WTC11 (cell line): Measurements from ENCODE around the gene LOC101059915.

Source experiments
- ATAC-seq: fragments of 200-7000 bp; cut with Tn5 transposase; 2 replicates; pipeline ENCODE4 v1.10.0; 2021; ENCODE audit warnings: mild to moderate bottlenecking, moderate library complexity
- CTCF ChIA-PET: fragments of 300-600 bp; sonication (Branson Sonifier 250); formaldehyde crosslinking; loops from one replicate; lab custom pipeline; 2021; ENCODE audit warnings: antibody characterized with exemption; lab: Charles Lee
- POLR2A ChIA-PET: fragments of 350-600 bp; sonication (Branson Sonifier 250); formaldehyde crosslinking; loops from one replicate; lab custom pipeline; 2021; ENCODE audit warnings: antibody characterized with exemption; lab: Charles Lee
- DNase-seq: peaks from one replicate; pipeline ENCODE4 v3.0.0; 2021; ENCODE audit warnings: low spot score
- H3K27ac Mint-ChIP-seq: 2 replicates; pipeline ENCODE4 v1.8.0; 2021; ENCODE audit warnings: mixed read lengths
- H3K27me3 Mint-ChIP-seq: 2 replicates; pipeline ENCODE4 v1.8.0; 2021; ENCODE audit warnings: low read depth, mild to moderate bottlenecking, moderate library complexity, mixed read lengths
- H3K36me3 Mint-ChIP-seq: 2 replicates; pipeline ENCODE4 v1.8.0; 2021; ENCODE audit warnings: mixed read lengths
- H3K4me1 Mint-ChIP-seq: 2 replicates; pipeline ENCODE4 v1.8.0; 2022; ENCODE audit warnings: mixed read lengths
- H3K4me3 Mint-ChIP-seq: 2 replicates; pipeline ENCODE4 v1.8.0; 2021; ENCODE audit warnings: mild to moderate bottlenecking, moderate library complexity, mixed read lengths
- H3K9me3 Mint-ChIP-seq: 2 replicates; pipeline ENCODE4 v1.8.0; 2021; ENCODE audit warnings: mixed read lengths
- CBFB ChIP-seq: sonication (generic); formaldehyde crosslinking; IDR thresholded peaks from 2 replicates; pipeline ENCODE4 v1.8.1; 2022; ENCODE audit warnings: mild to moderate bottlenecking, low read depth, missing genetic modification reagents
- IRF2 ChIP-seq: sonication (generic); formaldehyde crosslinking; IDR thresholded peaks from 2 replicates; pipeline ENCODE4 v1.8.0; 2022; ENCODE audit warnings: low read depth, missing genetic modification reagents, borderline replicate concordance
- NR1H2 ChIP-seq: sonication (generic); formaldehyde crosslinking; IDR thresholded peaks from 2 replicates; pipeline ENCODE4 v1.9.0; 2021; ENCODE audit warnings: mild to moderate bottlenecking, moderate library complexity, missing genetic modification reagents
- PRRX2 ChIP-seq: fragments of 250-450 bp; sonication (Bioruptor Pico); IDR thresholded peaks from 2 replicates; pipeline ENCODE4 v1.8.0; 2021; ENCODE audit warnings: mild to moderate bottlenecking
- SP1 ChIP-seq: sonication (generic); formaldehyde crosslinking; conservative IDR thresholded peaks from 2 replicates; pipeline ENCODE4 v1.8.1; 2022; ENCODE audit warnings: missing genetic modification reagents
- TEAD1 ChIP-seq: sonication (generic); formaldehyde crosslinking; IDR thresholded peaks from 2 replicates; pipeline ENCODE4 v1.8.0; 2022; ENCODE audit warnings: mild to moderate bottlenecking, missing genetic modification reagents
- TEAD4 ChIP-seq: sonication (generic); formaldehyde crosslinking; IDR thresholded peaks from 2 replicates; pipeline ENCODE4 v1.8.0; 2022; ENCODE audit warnings: mild to moderate bottlenecking, missing genetic modification reagents
- ZNF263 ChIP-seq: sonication (generic); formaldehyde crosslinking; IDR thresholded peaks from 2 replicates; pipeline ENCODE4 v1.8.1; 2022; ENCODE audit warnings: low read depth, mild to moderate bottlenecking, moderate library complexity, missing genetic modification reagents
- ZNF396 ChIP-seq: fragments of 250-450 bp; sonication (Bioruptor Pico); IDR thresholded peaks from 2 replicates; pipeline ENCODE4 v1.8.0; 2021; ENCODE audit warnings: mild to moderate bottlenecking, moderate library complexity, borderline replicate concordance
- TF ChIP-seq, protein P1 (sequence below): sonication (generic); formaldehyde crosslinking; IDR thresholded peaks from 2 replicates; pipeline ENCODE4 v1.8.1; 2022; ENCODE audit warnings: mild to moderate bottlenecking, missing genetic modification reagents, moderate library complexity, borderline replicate concordance
- TF ChIP-seq, protein P2 (sequence below): fragments of 250-450 bp; sonication (Bioruptor Pico); IDR thresholded peaks from 2 replicates; pipeline ENCODE4 v1.8.0; 2021; ENCODE audit warnings: mild to moderate bottlenecking
- TF ChIP-seq, protein P3 (sequence below): sonication (generic); formaldehyde crosslinking; IDR thresholded peaks from 2 replicates; pipeline ENCODE4 v1.8.0; 2022; ENCODE audit warnings: mild to moderate bottlenecking, missing genetic modification reagents
- TF ChIP-seq, protein P4 (sequence below): sonication (generic); formaldehyde crosslinking; IDR thresholded peaks from 2 replicates; pipeline ENCODE4 v1.8.0; 2023; ENCODE audit warnings: mild to moderate bottlenecking, missing genetic modification reagents
- TF ChIP-seq, protein P5 (sequence below): fragments of 250-450 bp; sonication (Bioruptor Pico); IDR thresholded peaks from 2 replicates; pipeline ENCODE4 v1.9.0; 2021; ENCODE audit warnings: mild to moderate bottlenecking
- TF ChIP-seq, protein P6 (sequence below): sonication (generic); formaldehyde crosslinking; IDR thresholded peaks from 2 replicates; pipeline ENCODE4 v1.8.1; 2023; ENCODE audit warnings: mild to moderate bottlenecking, missing genetic modification reagents, borderline replicate concordance

LOC101059915 gene

DNA sequence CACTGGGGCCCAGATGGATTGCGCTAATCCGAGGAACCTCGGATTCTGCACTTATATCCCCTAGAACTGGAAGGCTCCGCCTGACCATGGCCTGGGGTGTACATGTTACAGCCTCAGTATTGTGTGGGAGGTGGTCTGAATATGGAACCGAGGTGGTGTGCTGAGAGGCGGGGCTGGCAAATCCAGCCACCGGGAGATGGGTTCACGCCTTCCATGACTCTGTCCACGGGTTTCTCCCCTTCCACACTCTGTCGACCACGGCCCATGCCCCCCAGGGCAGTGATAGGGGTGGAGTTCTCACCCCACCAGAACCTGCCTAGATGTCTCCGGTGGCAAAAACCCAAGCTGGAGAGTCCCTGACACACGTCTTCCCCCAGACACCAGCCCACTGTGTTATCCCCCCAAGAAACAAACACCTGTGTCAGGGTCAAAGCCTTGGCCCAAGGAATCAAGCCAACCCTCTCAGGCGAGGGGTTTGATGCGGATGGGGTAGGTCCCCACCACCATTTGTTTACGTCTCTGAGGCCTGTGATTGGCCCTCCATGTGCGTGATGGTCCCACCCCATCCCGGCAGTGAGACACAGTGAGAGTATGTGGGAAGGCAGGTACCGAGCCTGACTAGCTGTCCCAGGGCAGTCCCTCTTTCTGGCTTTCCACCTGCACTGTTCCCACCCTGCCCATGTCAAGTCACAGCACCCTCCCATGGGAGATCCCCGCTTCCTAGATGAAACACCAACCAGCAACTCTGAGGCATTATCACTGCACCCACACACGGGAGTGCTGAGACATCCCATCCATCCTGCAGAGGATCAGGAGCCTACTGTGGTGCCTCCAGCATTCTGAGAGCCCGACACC is 6.6 kb upstream of the LOC101059915 start:
- ATAC-seq = no peak
- Mint-ChIP-seq H3K27me3 (no peaks in the 10 kb centered on the region; the same call in 1 of the 2 replicates), H3K9me3 (peaks cover 8% of the 10 kb centered on the region), H3K27ac (no peak overlapping the region), H3K4me3 (no peak overlapping the region), H3K36me3 (no peaks in the 10 kb centered on the region), H3K4me1 (0 out of 2 replicates have a peak, but pooled peaks cover 2% of the 10 kb centered on the region)
- DNase-seq = no peak
- no peak for TF ChIP-seq CBFB (CRISPR knock-in tag)
- TF ChIP-seq, protein P1, sequence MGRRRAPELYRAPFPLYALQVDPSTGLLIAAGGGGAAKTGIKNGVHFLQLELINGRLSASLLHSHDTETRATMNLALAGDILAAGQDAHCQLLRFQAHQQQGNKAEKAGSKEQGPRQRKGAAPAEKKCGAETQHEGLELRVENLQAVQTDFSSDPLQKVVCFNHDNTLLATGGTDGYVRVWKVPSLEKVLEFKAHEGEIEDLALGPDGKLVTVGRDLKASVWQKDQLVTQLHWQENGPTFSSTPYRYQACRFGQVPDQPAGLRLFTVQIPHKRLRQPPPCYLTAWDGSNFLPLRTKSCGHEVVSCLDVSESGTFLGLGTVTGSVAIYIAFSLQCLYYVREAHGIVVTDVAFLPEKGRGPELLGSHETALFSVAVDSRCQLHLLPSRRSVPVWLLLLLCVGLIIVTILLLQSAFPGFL = no peak
- TF ChIP-seq, protein P2, sequence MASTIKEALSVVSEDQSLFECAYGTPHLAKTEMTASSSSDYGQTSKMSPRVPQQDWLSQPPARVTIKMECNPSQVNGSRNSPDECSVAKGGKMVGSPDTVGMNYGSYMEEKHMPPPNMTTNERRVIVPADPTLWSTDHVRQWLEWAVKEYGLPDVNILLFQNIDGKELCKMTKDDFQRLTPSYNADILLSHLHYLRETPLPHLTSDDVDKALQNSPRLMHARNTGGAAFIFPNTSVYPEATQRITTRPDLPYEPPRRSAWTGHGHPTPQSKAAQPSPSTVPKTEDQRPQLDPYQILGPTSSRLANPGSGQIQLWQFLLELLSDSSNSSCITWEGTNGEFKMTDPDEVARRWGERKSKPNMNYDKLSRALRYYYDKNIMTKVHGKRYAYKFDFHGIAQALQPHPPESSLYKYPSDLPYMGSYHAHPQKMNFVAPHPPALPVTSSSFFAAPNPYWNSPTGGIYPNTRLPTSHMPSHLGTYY (CRISPR knock-in tag) = no peak
- no peak for TF ChIP-seq ZNF396
- TF ChIP-seq, protein P3, sequence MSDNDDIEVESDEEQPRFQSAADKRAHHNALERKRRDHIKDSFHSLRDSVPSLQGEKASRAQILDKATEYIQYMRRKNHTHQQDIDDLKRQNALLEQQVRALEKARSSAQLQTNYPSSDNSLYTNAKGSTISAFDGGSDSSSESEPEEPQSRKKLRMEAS (CRISPR knock-in tag) = no peak
- no peak for TF ChIP-seq PRRX2 (CRISPR knock-in tag)
- TF ChIP-seq TEAD4 (CRISPR knock-in tag) = no peak
- no peak for TF ChIP-seq ZNF263 (CRISPR knock-in tag)
- TF ChIP-seq, protein P4, sequence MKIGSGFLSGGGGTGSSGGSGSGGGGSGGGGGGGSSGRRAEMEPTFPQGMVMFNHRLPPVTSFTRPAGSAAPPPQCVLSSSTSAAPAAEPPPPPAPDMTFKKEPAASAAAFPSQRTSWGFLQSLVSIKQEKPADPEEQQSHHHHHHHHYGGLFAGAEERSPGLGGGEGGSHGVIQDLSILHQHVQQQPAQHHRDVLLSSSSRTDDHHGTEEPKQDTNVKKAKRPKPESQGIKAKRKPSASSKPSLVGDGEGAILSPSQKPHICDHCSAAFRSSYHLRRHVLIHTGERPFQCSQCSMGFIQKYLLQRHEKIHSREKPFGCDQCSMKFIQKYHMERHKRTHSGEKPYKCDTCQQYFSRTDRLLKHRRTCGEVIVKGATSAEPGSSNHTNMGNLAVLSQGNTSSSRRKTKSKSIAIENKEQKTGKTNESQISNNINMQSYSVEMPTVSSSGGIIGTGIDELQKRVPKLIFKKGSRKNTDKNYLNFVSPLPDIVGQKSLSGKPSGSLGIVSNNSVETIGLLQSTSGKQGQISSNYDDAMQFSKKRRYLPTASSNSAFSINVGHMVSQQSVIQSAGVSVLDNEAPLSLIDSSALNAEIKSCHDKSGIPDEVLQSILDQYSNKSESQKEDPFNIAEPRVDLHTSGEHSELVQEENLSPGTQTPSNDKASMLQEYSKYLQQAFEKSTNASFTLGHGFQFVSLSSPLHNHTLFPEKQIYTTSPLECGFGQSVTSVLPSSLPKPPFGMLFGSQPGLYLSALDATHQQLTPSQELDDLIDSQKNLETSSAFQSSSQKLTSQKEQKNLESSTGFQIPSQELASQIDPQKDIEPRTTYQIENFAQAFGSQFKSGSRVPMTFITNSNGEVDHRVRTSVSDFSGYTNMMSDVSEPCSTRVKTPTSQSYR (CRISPR knock-in tag) = no peak
- no peak for TF ChIP-seq NR1H2 (CRISPR knock-in tag)
- no peak for TF ChIP-seq SP1 (CRISPR knock-in tag)
- TF ChIP-seq, protein P5, sequence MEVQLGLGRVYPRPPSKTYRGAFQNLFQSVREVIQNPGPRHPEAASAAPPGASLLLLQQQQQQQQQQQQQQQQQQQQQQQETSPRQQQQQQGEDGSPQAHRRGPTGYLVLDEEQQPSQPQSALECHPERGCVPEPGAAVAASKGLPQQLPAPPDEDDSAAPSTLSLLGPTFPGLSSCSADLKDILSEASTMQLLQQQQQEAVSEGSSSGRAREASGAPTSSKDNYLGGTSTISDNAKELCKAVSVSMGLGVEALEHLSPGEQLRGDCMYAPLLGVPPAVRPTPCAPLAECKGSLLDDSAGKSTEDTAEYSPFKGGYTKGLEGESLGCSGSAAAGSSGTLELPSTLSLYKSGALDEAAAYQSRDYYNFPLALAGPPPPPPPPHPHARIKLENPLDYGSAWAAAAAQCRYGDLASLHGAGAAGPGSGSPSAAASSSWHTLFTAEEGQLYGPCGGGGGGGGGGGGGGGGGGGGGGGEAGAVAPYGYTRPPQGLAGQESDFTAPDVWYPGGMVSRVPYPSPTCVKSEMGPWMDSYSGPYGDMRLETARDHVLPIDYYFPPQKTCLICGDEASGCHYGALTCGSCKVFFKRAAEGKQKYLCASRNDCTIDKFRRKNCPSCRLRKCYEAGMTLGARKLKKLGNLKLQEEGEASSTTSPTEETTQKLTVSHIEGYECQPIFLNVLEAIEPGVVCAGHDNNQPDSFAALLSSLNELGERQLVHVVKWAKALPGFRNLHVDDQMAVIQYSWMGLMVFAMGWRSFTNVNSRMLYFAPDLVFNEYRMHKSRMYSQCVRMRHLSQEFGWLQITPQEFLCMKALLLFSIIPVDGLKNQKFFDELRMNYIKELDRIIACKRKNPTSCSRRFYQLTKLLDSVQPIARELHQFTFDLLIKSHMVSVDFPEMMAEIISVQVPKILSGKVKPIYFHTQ (CRISPR knock-in tag) = no peak
- TF ChIP-seq, protein P6, sequence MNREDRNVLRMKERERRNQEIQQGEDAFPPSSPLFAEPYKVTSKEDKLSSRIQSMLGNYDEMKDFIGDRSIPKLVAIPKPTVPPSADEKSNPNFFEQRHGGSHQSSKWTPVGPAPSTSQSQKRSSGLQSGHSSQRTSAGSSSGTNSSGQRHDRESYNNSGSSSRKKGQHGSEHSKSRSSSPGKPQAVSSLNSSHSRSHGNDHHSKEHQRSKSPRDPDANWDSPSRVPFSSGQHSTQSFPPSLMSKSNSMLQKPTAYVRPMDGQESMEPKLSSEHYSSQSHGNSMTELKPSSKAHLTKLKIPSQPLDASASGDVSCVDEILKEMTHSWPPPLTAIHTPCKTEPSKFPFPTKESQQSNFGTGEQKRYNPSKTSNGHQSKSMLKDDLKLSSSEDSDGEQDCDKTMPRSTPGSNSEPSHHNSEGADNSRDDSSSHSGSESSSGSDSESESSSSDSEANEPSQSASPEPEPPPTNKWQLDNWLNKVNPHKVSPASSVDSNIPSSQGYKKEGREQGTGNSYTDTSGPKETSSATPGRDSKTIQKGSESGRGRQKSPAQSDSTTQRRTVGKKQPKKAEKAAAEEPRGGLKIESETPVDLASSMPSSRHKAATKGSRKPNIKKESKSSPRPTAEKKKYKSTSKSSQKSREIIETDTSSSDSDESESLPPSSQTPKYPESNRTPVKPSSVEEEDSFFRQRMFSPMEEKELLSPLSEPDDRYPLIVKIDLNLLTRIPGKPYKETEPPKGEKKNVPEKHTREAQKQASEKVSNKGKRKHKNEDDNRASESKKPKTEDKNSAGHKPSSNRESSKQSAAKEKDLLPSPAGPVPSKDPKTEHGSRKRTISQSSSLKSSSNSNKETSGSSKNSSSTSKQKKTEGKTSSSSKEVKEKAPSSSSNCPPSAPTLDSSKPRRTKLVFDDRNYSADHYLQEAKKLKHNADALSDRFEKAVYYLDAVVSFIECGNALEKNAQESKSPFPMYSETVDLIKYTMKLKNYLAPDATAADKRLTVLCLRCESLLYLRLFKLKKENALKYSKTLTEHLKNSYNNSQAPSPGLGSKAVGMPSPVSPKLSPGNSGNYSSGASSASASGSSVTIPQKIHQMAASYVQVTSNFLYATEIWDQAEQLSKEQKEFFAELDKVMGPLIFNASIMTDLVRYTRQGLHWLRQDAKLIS (CRISPR knock-in tag) = no peak
- TF ChIP-seq TEAD1 = no peak
- no peak for TF ChIP-seq IRF2
- ChIA-PET POLR2A (no interaction called here), CTCF (no interaction called here)
